HepG2 (cell line): ENCODE data around the gene ARPC1A. TPM values are rescaled to one million over a fixed set of nuclear protein-coding genes. Genes with fewer than 3 reads are reported as not detected.

Experiments
- AKNA ChIP-seq: sonication (generic); formaldehyde crosslinking; IDR thresholded peaks from 2 replicates; pipeline ENCODE4 v1.4.0; 2020; ENCODE audit warnings: missing genetic modification reagents, borderline replicate concordance
- ASH2L ChIP-seq: fragments of 300-600, 200-600 bp; sonication (generic); IDR thresholded peaks from 2 replicates; pipeline ENCODE4 v1.7.0; 2017; ENCODE audit warnings: low read depth, mild to moderate bottlenecking, moderate library complexity, mixed read lengths, low read length; ENCODE audit not compliant: insufficient read length
- HMGXB3 ChIP-seq: sonication (generic); formaldehyde crosslinking; IDR thresholded peaks from 2 replicates; pipeline ENCODE4 v1.4.0; 2020; ENCODE audit warnings: missing genetic modification reagents, borderline replicate concordance
- HNF4G ChIP-seq, 2 experiments: sonication (generic) in 1 of 2; formaldehyde crosslinking in 1 of 2; IDR thresholded peaks; 2 replicates each; pipeline versions ENCODE4 v1.4.0 to v1.6.1; 2011 to 2020; ENCODE audit warnings: borderline replicate concordance in 2 of 2, low read depth in 2 of 2, mild to moderate bottlenecking in 2 of 2, low read length in 1 of 2, missing genetic modification reagents in 1 of 2, moderate library complexity in 1 of 2
- ISL2 ChIP-seq: sonication (generic); formaldehyde crosslinking; IDR thresholded peaks from 2 replicates; pipeline ENCODE4 v1.5.0; 2020; ENCODE audit warnings: missing genetic modification reagents
- MTA3 ChIP-seq: sonication (generic); formaldehyde crosslinking; IDR thresholded peaks from 2 replicates; pipeline ENCODE4 v1.4.0; 2020; ENCODE audit warnings: missing genetic modification reagents
- PPARG ChIP-seq: conservative IDR thresholded peaks from 2 replicates; pipeline ENCODE4 v1.6.1; 2016; ENCODE audit warnings: missing biosample characterization, missing genetic modification reagents
- TAF15 ChIP-seq: fragments of 200-400 bp; formaldehyde crosslinking; IDR thresholded peaks from one replicate; pipeline ENCODE4 v1.6.1; 2018; ENCODE audit warnings: mild to moderate bottlenecking, low read depth, low read length; ENCODE audit not compliant: poor library complexity, severe bottlenecking
- ZNF646 ChIP-seq: sonication (generic); formaldehyde crosslinking; IDR thresholded peaks from 2 replicates; pipeline ENCODE4 v1.9.0; 2021; ENCODE audit warnings: mild to moderate bottlenecking, missing genetic modification reagents
- ZNF841 ChIP-seq: sonication (generic); formaldehyde crosslinking; IDR thresholded peaks from 2 replicates; pipeline ENCODE4 v1.8.1; 2023; ENCODE audit warnings: missing genetic modification reagents, borderline replicate concordance
- polyA plus RNA-seq, 8 experiments: library from polyadenylated mRNA; depleted of rRNA in 3 of 8; stranded (reverse) in 7 of 8; unstranded in 1 of 8; fragments of >200 nt; fragmentation: Illumina TruSeq in 4 of 8; extraction: Trizol in 4 of 8; gene quantifications; 2 replicates each; pipeline versions ENCODE4 v1.2.1 to v1.2.3, GENCODE V29; 2011 to 2016; ENCODE audit warnings: low read depth in 4 of 8, missing spikeins in 1 of 8, mixed read lengths in 1 of 8; ENCODE audit not compliant: insufficient read depth in 1 of 8
- total RNA-seq, 5 experiments: library from RNA; depleted of rRNA; stranded (reverse); fragments of >200 nt; fragmentation: Illumina TruSeq; extraction: Trizol; gene quantifications; 2 replicates each; pipeline ENCODE4 v1.2.3, GENCODE V29; 2016; ENCODE audit warnings: low read depth in 1 of 5

Gene ARPC1A
- total and polyA plus RNA-seq, 2 of the 13 experiments (the other 11 are each of a cell fraction or from before 2014, with no cell fraction given) = 44.3 to 88.5 TPM

- TF ChIP-seq ZNF646 (no peak), ISL2 (peak; percentile 65; the same call in 1 of the 2 replicates), HNF4G (IDR thresholded peaks at IDR 0.05; ENCODE audit: borderline replicate concordance, low read depth, low read length) (no peak; the same call in 1 of the 2 replicates), HNF4G (CRISPR knock-in tag; IDR thresholded peaks at IDR 0.05; ENCODE audit: borderline replicate concordance, low read depth) (no peak), HMGXB3 (CRISPR knock-in tag) (no peak; the same call in 1 of the 2 replicates), TAF15 (no peak), AKNA (CRISPR knock-in tag) (no peak; the same call in 1 of the 2 replicates), MTA3 (CRISPR knock-in tag) (no peak), PPARG (CRISPR knock-in tag) (no peak; the same call in 1 of the 2 replicates), ZNF841 (CRISPR knock-in tag) (no peak), ASH2L (peak; percentile 77)
Observed at GRCh38 chr7:99325592-99326407, at the start of gene ARPC1A (continued).
